ENCODE data around the gene ANK3.

DNA sequence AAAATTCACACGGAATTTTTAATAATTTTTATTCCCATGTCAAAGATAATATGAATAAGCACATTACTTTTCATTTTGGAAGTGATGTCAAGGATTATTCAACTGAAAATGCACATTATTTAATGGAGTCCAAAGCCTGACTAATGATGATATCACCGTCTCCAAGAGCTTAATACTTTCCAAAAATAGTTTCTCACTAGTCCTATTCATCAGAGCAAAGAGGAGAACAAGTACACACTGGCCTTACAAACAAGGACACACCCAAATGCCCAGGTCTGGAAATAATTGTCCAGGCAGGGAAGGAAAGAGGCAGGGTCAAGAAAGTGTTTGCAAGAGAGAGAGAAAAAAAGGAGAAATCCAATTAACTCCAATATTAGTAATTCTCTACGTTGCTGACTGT lies 266.5 kb downstream of the ANK3 start:
- TF ChIP-seq, protein P1, sequence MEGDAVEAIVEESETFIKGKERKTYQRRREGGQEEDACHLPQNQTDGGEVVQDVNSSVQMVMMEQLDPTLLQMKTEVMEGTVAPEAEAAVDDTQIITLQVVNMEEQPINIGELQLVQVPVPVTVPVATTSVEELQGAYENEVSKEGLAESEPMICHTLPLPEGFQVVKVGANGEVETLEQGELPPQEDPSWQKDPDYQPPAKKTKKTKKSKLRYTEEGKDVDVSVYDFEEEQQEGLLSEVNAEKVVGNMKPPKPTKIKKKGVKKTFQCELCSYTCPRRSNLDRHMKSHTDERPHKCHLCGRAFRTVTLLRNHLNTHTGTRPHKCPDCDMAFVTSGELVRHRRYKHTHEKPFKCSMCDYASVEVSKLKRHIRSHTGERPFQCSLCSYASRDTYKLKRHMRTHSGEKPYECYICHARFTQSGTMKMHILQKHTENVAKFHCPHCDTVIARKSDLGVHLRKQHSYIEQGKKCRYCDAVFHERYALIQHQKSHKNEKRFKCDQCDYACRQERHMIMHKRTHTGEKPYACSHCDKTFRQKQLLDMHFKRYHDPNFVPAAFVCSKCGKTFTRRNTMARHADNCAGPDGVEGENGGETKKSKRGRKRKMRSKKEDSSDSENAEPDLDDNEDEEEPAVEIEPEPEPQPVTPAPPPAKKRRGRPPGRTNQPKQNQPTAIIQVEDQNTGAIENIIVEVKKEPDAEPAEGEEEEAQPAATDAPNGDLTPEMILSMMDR (IDR thresholded peaks at IDR 0.05; ENCODE audit: poor library complexity) = no peak
- TF ChIP-seq EZH2 (IDR thresholded peaks at IDR 0.05; ENCODE audit: borderline replicate concordance) = no peak
